Muscle of back (tissue), 11 donors: ENCODE data around the gene COL11A2. TPM values are rescaled to one million over a fixed set of nuclear protein-coding genes. Genes with fewer than 3 reads are reported as not detected.

Experiments used
- DNase-seq, 3 donors: peaks; one replicate each; pipeline versions ENCODE4 v3.0.0 to v3.0.0-alpha.2; 2013
- polyA plus RNA-seq, 10 donors: library from polyadenylated mRNA; unstranded; fragments of 120-200 nt; gene quantifications; one replicate each; pipeline ENCODE4 v1.2.1, GENCODE V29; 2013; ENCODE audit not compliant: insufficient read length in 10 of 10

COL11A2 gene
- polyA plus RNA-seq, 10 donors = 20.5 to 134 (median 61.0) TPM

GRCh38 chr6:33207552-33208090 lies 15.4 kb upstream of the COL11A2 start:
- peak; percentile 41 to 89 (median 68) for DNase-seq

GRCh38 chr6:33206864-33207551 lies 14.7 kb upstream of the COL11A2 start:
- DNase-seq = no peak

GRCh38 chr6:33206027-33206863 lies 14.0 kb upstream of the COL11A2 start:
- DNase-seq = no peak

GRCh38 chr6:33205191-33206026 lies 13.1 kb upstream of the COL11A2 start:
- no peak for DNase-seq

GRCh38 chr6:33204415-33205190 lies 12.3 kb upstream of the COL11A2 start, which contains the start of gene HSD17B8:
Gene HSD17B8, plus strand, starts transcription at chr6:33204655. Its CDS starts 14 bp downstream, at chr6:33204669.
- DNase-seq = peak; percentile 91 to 96 (median 93)

GRCh38 chr6:33204165-33204414 lies 11.8 kb upstream of the COL11A2 start:
- no peak for DNase-seq

- DNase-seq = peak in 1 of 3 donors; percentile 22
Measured at GRCh38 chr6:33203443-33204164, 11.3 kb upstream of the COL11A2 start.

- no peak for DNase-seq
Measured at GRCh38 chr6:33202799-33203198, 10.5 kb upstream of the COL11A2 start.

GRCh38 chr6:33201935-33202334 lies 9.7 kb upstream of the COL11A2 start:
- DNase-seq = no peak

- no peak for DNase-seq
Measured at GRCh38 chr6:33201147-33201545, 8.9 kb upstream of the COL11A2 start.

- DNase-seq = peak; percentile 100
Measured at GRCh38 chr6:33200219-33201146, 8.2 kb upstream of the COL11A2 start, which contains the start of the genes RXRB and SLC39A7. Gene RXRB, minus strand, starts transcription at chr6:33200665. Its CDS starts 189 bp downstream, at chr6:33200476. Gene SLC39A7, plus strand, starts transcription at chr6:33200867. Its CDS starts 379 bp downstream, at chr6:33201246.

- peak in 2 of 3 donors; percentile 47 to 71 for DNase-seq
Measured at GRCh38 chr6:33199687-33200218, 7.5 kb upstream of the COL11A2 start.

- no peak for DNase-seq
Measured at GRCh38 chr6:33198853-33199436, 6.7 kb upstream of the COL11A2 start.

GRCh38 chr6:33198159-33198852 lies 6.0 kb upstream of the COL11A2 start:
- no peak for DNase-seq

GRCh38 chr6:33197431-33198048 lies 5.3 kb upstream of the COL11A2 start:
- DNase-seq = peak in 2 of 3 donors; percentile 36 to 60

GRCh38 chr6:33195304-33196165 lies 3.3 kb upstream of the COL11A2 start:
- no peak for DNase-seq
